HCT116 (cell line): ENCODE results near the gene XYLT1. TPM values are rescaled to one million over a fixed set of nuclear protein-coding genes. Genes with fewer than 3 reads are reported as not detected.

Experiments
- ATAC-seq: fragments of 200-7000 bp; cut with Tn5 transposase; 2 replicates; pipeline ENCODE4 v1.9.1; 2020; ENCODE audit warnings: mild to moderate bottlenecking, moderate library complexity
- BruUV-seq: library from RNA; stranded (reverse); fragments of 400-500 nt; replicated peaks from 2 replicates; lab custom pipeline; 2021; lab: Mats Ljungman, UMichigan
- CTCF ChIA-PET: fragments of 300-600 bp; sonication (Branson Sonifier 250); formaldehyde crosslinking; loops from one replicate; lab custom pipeline; 2021; ENCODE audit warnings: antibody characterized with exemption; lab: Charles Lee
- POLR2A ChIA-PET: fragments of 300-600, 350-600 bp; sonication (Branson Sonifier 250); formaldehyde crosslinking; loops from one replicate; lab custom pipeline; 2021; ENCODE audit warnings: antibody characterized with exemption; lab: Charles Lee
- RAD21 ChIA-PET, 2 experiments: fragments of 300-600 bp; sonication (Branson Sonifier 250); formaldehyde crosslinking; loops; one replicate each; lab custom pipeline; 2023; ENCODE audit warnings: low total read pairs in 2 of 2; ENCODE audit not compliant: uncharacterized antibody in 2 of 2, unreplicated experiment in 2 of 2, low non-redundant PET in 1 of 2; lab: Charles Lee
- DNase-seq: peaks from one replicate; pipeline ENCODE4 v3.0.0-alpha.2; 2010; ENCODE audit warnings: low read depth, low spot score
- H2AFZ ChIP-seq: fragments of 200-600 bp; shearing (Covaris generic), sonication (generic); 2 replicates; pipeline ENCODE4 v1.6.1; 2017; ENCODE audit warnings: low read depth, mixed run types, mixed read lengths, antibody characterized with exemption, low read length; ENCODE audit not compliant: poor library complexity, severe bottlenecking
- H3K27ac ChIP-seq: 2 replicates; pipeline ENCODE4 v1.5.1; 2012; ENCODE audit warnings: low read depth, low read length
- H3K27me3 ChIP-seq: fragments of 200-600 bp; sonication (generic); 2 replicates; pipeline ENCODE4 v1.6.1; 2016; ENCODE audit warnings: mixed run types, low read length, mixed read lengths; ENCODE audit not compliant: insufficient read depth
- H3K36me3 ChIP-seq, 2 experiments: fragments of 200-500 bp in 1 of 2; fragments of 200-600 bp in 1 of 2; sonication (Bioruptor generic) in 1 of 2; sonication (generic) in 1 of 2; 2 replicates each; pipeline versions ENCODE4 v1.5.1 to v1.6.1; 2014 to 2016; ENCODE audit warnings: low read length in 2 of 2, inconsistent platforms in 1 of 2, mixed read lengths in 1 of 2, mixed run types in 1 of 2; ENCODE audit not compliant: insufficient read depth in 2 of 2, control insufficient read depth in 1 of 2
- H3K4me1 ChIP-seq, 2 experiments: fragments of 200-600 bp in 1 of 2; sonication (generic) in 1 of 2; 2 replicates each; pipeline versions ENCODE4 v1.5.1 to v1.6.1; 2012 to 2017; ENCODE audit warnings: low read length in 2 of 2, inconsistent platforms in 1 of 2, mild to moderate bottlenecking in 1 of 2, mixed read lengths in 1 of 2, mixed run types in 1 of 2, moderate library complexity in 1 of 2; ENCODE audit not compliant: insufficient read depth in 2 of 2, control insufficient read depth in 1 of 2
- H3K4me2 ChIP-seq: fragments of 200-600 bp; sonication (generic); 2 replicates; pipeline ENCODE4 v1.6.1; 2017; ENCODE audit warnings: mixed run types, low read length, mixed read lengths
- H3K4me3 ChIP-seq, 2 experiments: fragments of 200-600 bp in 1 of 2; sonication (generic) in 1 of 2; replicated peaks in 1 of 2; 2 replicates each; pipeline ENCODE4 v1.5.1; 2011 to 2016; ENCODE audit warnings: low read length in 2 of 2, control low read depth in 1 of 2, low read depth in 1 of 2, mild to moderate bottlenecking in 1 of 2, mixed read lengths in 1 of 2, mixed run types in 1 of 2
- H3K79me2 ChIP-seq: fragments of 200-600 bp; sonication (generic); 2 replicates; pipeline ENCODE4 v1.6.1; 2017; ENCODE audit warnings: mild to moderate bottlenecking, mixed run types, low read length, moderate library complexity, mixed read lengths; ENCODE audit not compliant: insufficient read depth
- H3K9ac ChIP-seq: fragments of 200-600 bp; sonication (generic); 2 replicates; pipeline ENCODE4 v1.6.1; 2016; ENCODE audit warnings: low read length, mixed read lengths
- H3K9me2 ChIP-seq: fragments of 200-600 bp; sonication (generic), shearing (Covaris generic); 2 replicates; pipeline ENCODE4 v1.6.1; 2017; ENCODE audit warnings: mixed run types, mild to moderate bottlenecking, moderate library complexity; ENCODE audit not compliant: insufficient read depth
- H3K9me3 ChIP-seq, 2 experiments: fragments of 200-500 bp in 1 of 2; fragments of 200-600 bp in 1 of 2; sonication (Bioruptor generic) in 1 of 2; sonication (generic) in 1 of 2; 2 replicates each; pipeline ENCODE4 v1.6.1; 2014 to 2017; ENCODE audit warnings: low read length in 2 of 2, mixed read lengths in 2 of 2, inconsistent platforms in 1 of 2, low read depth in 1 of 2, mild to moderate bottlenecking in 1 of 2, mixed run types in 1 of 2, moderate library complexity in 1 of 2; ENCODE audit not compliant: control insufficient read depth in 1 of 2, insufficient read depth in 1 of 2
- H4K20me1 ChIP-seq: fragments of 200-600 bp; sonication (generic), shearing (Covaris generic); 2 replicates; pipeline ENCODE4 v1.6.1; 2017; ENCODE audit warnings: mixed run types, mild to moderate bottlenecking, moderate library complexity; ENCODE audit not compliant: insufficient read depth
- CBX3 ChIP-seq: IDR thresholded peaks from 2 replicates; pipeline ENCODE4 v1.6.1; 2012; ENCODE audit warnings: low read depth
- CEBPB ChIP-seq: IDR thresholded peaks from 2 replicates; pipeline ENCODE4 v1.6.1; 2012; ENCODE audit warnings: low read depth
- EGR1 ChIP-seq: IDR thresholded peaks from 2 replicates; pipeline ENCODE4 v1.6.1; 2012; ENCODE audit warnings: low read depth
- EZH2 ChIP-seq: fragments of 200-600 bp; sonication (generic); IDR thresholded peaks from 2 replicates; pipeline ENCODE4 v1.6.1; 2017; ENCODE audit warnings: antibody characterized with exemption, mixed run types
- EZH2phosphoT487 ChIP-seq: fragments of 200-600 bp; IDR thresholded peaks from 2 replicates; pipeline ENCODE4 v1.6.1; 2018; ENCODE audit warnings: antibody characterized with exemption, borderline replicate concordance
- FOSL1 ChIP-seq: IDR thresholded peaks from 2 replicates; pipeline ENCODE4 v1.6.1; 2012; ENCODE audit warnings: low read depth
- POLR2A ChIP-seq: IDR thresholded peaks from 2 replicates; pipeline ENCODE4 v1.7.0; 2011; ENCODE audit warnings: borderline replicate concordance; ENCODE audit not compliant: insufficient read depth, insufficient read length; ENCODE audit errors: extremely low read depth
- POLR2AphosphoS5 ChIP-seq: IDR thresholded peaks from 2 replicates; pipeline ENCODE4 v1.6.1; 2011; ENCODE audit warnings: mild to moderate bottlenecking, low read depth, low read length, moderate library complexity
- RAD21 ChIP-seq: IDR thresholded peaks from 2 replicates; pipeline ENCODE4 v1.6.1; 2012; ENCODE audit warnings: low read depth, mild to moderate bottlenecking
- REST ChIP-seq: IDR thresholded peaks from 2 replicates; pipeline ENCODE4 v1.6.1; 2012; ENCODE audit warnings: low read depth
- SIN3A ChIP-seq: IDR thresholded peaks from 2 replicates; pipeline ENCODE4 v1.6.1; 2012; ENCODE audit warnings: low read depth
- SP1 ChIP-seq: IDR thresholded peaks from 2 replicates; pipeline ENCODE4 v1.6.1; 2012; ENCODE audit warnings: low read depth
- SRF ChIP-seq: IDR thresholded peaks from 2 replicates; pipeline ENCODE4 v1.6.1; 2012; ENCODE audit warnings: low read depth
- TCF7L2 ChIP-seq: IDR thresholded peaks from 2 replicates; pipeline ENCODE4 v1.7.0; 2011; ENCODE audit warnings: borderline replicate concordance, inconsistent platforms; ENCODE audit not compliant: insufficient read depth, insufficient read length; ENCODE audit errors: extremely low read depth
- YY1 ChIP-seq: IDR thresholded peaks from 2 replicates; pipeline ENCODE4 v1.6.1; 2011; ENCODE audit warnings: low read length, low read depth, moderate library complexity, mild to moderate bottlenecking; ENCODE audit not compliant: insufficient replicate concordance; ENCODE audit errors: extremely low read depth
- ZFX ChIP-seq: fragments of 450-650 bp; IDR thresholded peaks from 2 replicates; pipeline ENCODE4 v1.6.1; 2017
- ZNF274 ChIP-seq: fragments of 200-500 bp; sonication (Bioruptor generic); IDR thresholded peaks from 2 replicates; pipeline ENCODE4 v1.6.1; 2014; ENCODE audit warnings: mild to moderate bottlenecking, low read depth, low read length, inconsistent platforms
- intact Hi-C: fragments of 100-400 bp; cut with micrococcal nuclease; formaldehyde crosslinking; loops from 2 replicates; pipeline ENCODE4 v1.10.0; 2022
- total RNA-seq: library from RNA; stranded (reverse); gene quantifications from one replicate; pipeline ENCODE4 v1.2.1, GENCODE V29; 2021; ENCODE audit not compliant: unreplicated experiment
- TF ChIP-seq, protein P1 (sequence below): IDR thresholded peaks from 2 replicates; pipeline ENCODE4 v1.6.1; 2012
- TF ChIP-seq, protein P2 (sequence below), 3 experiments: fragments of 200-600 bp in 1 of 3; sonication (generic) in 1 of 3; IDR thresholded peaks in 2 of 3; conservative IDR thresholded peaks in 1 of 3; 2 replicates each; pipeline ENCODE4 v1.5.1; 2012 to 2017; ENCODE audit warnings: low read depth in 2 of 3, low read length in 2 of 3, antibody characterized with exemption in 1 of 3, borderline replicate concordance in 1 of 3, control low read depth in 1 of 3, mild to moderate bottlenecking in 1 of 3, mixed read lengths in 1 of 3, mixed run types in 1 of 3, moderate library complexity in 1 of 3; ENCODE audit not compliant: insufficient read depth in 1 of 3
- TF ChIP-seq, protein P3 (sequence below): IDR thresholded peaks from 2 replicates; pipeline ENCODE4 v1.6.1; 2011; ENCODE audit warnings: mild to moderate bottlenecking, low read length, moderate library complexity; ENCODE audit not compliant: insufficient replicate concordance; ENCODE audit errors: extremely low read depth

Gene XYLT1
- total RNA-seq, 1 experiment from 2014 or later = 4.5 TPM

DNA sequence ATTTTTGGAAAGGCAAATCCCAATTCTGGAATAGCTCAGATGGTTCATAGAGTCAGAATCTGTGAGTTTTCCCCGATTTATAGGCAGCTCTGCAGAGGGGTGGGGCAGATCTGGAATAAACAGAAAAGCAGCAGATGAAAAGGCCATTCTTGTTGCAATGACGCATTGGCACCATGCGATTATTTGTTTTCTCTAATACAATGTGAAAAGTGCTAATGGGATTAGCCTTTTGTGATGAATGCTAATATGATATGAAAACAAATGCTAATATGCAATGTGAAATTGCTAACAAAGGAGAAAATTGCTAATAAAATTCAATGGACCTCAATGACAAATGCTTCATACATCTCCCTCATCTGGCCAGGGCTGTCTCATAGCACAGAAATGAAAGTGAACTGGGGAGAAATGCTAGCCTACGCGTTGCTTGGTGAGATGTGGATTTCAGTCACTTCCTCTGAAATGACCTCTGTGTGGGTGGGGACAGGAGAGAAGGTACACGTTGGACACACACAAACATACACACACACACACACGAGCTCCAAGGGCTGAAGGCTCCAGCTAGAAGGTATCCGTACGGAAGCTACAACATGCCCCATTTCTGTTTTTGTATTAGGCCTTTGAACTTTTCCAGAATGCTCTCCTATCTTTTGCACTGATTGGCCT is 394.5 kb downstream of the XYLT1 start:
- Histone ChIP-seq H3K9me3 (no peaks in the 10 kb centered on the region), H3K36me3 (no peaks in the 10 kb centered on the region), H2AFZ (no peak overlapping the region), H3K9me2 (no peaks in the 10 kb centered on the region), H3K4me1 (no peaks in the 10 kb centered on the region), H3K9ac (no peak overlapping the region), H3K27me3 (peaks cover 37% of the 10 kb centered on the region), H4K20me1 (no peaks in the 10 kb centered on the region), H3K4me3 (no peak overlapping the region), H3K27ac (no peak overlapping the region), H3K79me2 (no peaks in the 10 kb centered on the region), H3K4me2 (no peak overlapping the region)
- no TSS peak for BruUV-seq
- TF ChIP-seq ZFX (no peak), CBX3 (no peak), RAD21 (no peak), POLR2A (no peak), EZH2 (no peak), CEBPB (no peak), EZH2phosphoT487 (no peak), YY1 (no peak), SP1 (no peak), EGR1 (no peak), TCF7L2 (no peak), POLR2AphosphoS5 (no peak), FOSL1 (no peak), SRF (no peak), SIN3A (no peak), REST (no peak), ZNF274 (no peak)
- TF ChIP-seq, protein P1, sequence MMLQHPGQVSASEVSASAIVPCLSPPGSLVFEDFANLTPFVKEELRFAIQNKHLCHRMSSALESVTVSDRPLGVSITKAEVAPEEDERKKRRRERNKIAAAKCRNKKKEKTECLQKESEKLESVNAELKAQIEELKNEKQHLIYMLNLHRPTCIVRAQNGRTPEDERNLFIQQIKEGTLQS = no peak
- TF ChIP-seq, protein P2, sequence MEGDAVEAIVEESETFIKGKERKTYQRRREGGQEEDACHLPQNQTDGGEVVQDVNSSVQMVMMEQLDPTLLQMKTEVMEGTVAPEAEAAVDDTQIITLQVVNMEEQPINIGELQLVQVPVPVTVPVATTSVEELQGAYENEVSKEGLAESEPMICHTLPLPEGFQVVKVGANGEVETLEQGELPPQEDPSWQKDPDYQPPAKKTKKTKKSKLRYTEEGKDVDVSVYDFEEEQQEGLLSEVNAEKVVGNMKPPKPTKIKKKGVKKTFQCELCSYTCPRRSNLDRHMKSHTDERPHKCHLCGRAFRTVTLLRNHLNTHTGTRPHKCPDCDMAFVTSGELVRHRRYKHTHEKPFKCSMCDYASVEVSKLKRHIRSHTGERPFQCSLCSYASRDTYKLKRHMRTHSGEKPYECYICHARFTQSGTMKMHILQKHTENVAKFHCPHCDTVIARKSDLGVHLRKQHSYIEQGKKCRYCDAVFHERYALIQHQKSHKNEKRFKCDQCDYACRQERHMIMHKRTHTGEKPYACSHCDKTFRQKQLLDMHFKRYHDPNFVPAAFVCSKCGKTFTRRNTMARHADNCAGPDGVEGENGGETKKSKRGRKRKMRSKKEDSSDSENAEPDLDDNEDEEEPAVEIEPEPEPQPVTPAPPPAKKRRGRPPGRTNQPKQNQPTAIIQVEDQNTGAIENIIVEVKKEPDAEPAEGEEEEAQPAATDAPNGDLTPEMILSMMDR (IDR thresholded peaks at IDR 0.05 in 2 of 3, conservative IDR thresholded peaks at IDR 0.05 in 1 of 3; ENCODE audit: borderline replicate concordance in 1 of 3, insufficient read depth in 1 of 3, low read depth in 2 of 3, low read length in 2 of 3) = no peak
- TF ChIP-seq, protein P3, sequence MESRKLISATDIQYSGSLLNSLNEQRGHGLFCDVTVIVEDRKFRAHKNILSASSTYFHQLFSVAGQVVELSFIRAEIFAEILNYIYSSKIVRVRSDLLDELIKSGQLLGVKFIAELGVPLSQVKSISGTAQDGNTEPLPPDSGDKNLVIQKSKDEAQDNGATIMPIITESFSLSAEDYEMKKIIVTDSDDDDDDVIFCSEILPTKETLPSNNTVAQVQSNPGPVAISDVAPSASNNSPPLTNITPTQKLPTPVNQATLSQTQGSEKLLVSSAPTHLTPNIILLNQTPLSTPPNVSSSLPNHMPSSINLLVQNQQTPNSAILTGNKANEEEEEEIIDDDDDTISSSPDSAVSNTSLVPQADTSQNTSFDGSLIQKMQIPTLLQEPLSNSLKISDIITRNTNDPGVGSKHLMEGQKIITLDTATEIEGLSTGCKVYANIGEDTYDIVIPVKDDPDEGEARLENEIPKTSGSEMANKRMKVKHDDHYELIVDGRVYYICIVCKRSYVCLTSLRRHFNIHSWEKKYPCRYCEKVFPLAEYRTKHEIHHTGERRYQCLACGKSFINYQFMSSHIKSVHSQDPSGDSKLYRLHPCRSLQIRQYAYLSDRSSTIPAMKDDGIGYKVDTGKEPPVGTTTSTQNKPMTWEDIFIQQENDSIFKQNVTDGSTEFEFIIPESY = no peak
- DNase-seq = no peak
- no peak for ATAC-seq
- ChIA-PET RAD21 (no interaction called here), CTCF (no interaction called here), POLR2A (no interaction called here)
- intact Hi-C loops = no loop called here
